Hair follicular keratinocyte (primary cell): ENCODE data around the gene GRID2. TPM values are rescaled to one million over a fixed set of nuclear protein-coding genes. Genes with fewer than 3 reads are reported as not detected.

Experiments
- total RNA-seq: library from RNA; depleted of rRNA; stranded (reverse); fragments of >200 nt; gene quantifications from 2 replicates; pipeline ENCODE4 v1.2.3, GENCODE V29; 2015

Gene GRID2
- not detected in 2 replicates for total RNA-seq

GRCh38 chr4:92303621-92304027 is at the start of gene GRID2:
Gene GRID2, plus strand, starts transcription at chr4:92303966.

